HG03439 (cell line): ENCODE data around the gene ADARB2.

Source experiments
- ATAC-seq: cut with Tn5 transposase; IDR thresholded peaks from one replicate; pipeline ENCODE4 v1.9.1; 2021; ENCODE audit warnings: mild to moderate bottlenecking, moderate library complexity; ENCODE audit not compliant: unreplicated experiment

Gene ADARB2

DNA sequence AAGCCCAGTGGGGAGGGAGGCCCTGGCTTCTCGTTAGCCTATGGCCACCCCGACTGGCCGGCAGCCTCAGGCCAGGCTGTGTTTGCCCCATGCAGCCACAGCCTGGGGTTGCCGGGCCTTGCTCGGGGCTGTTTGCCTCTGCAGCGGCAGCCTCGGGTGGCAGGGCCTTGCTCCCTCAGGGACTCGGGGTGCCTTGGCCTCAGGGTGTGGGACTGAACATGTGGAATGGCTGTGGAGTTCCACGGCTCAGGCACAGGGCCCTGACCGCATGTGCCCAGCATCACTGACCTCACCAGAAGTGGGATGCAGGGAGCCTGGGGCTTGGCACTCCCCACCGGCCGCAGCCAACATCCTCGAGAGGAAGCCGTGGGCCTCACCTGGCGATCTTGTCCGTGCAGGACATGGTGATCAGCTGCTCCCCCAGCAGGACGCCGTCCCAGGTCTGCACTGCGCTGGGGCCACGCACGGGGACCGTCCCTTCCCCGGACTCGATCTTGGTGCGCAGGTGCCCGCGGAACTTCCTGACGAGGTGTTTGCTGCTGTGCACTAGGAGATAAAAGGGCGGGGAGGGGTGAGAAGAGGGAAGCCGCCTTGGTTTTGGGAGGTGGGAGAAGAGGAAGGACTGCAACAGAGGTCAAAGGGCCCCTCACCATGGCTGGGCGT lies 520.6 kb downstream of the ADARB2 start:
- no peak for ATAC-seq

GRCh38 chr10:1215862-1216573 lies 521.3 kb downstream of the ADARB2 start:
- no peak for ATAC-seq

GRCh38 chr10:1214882-1215540 lies 522.3 kb downstream of the ADARB2 start:
- ATAC-seq = no peak

- ATAC-seq = no peak
These were observed 523.2 kb downstream of the ADARB2 start for GRCh38 chr10:1214071-1214675.

GRCh38 chr10:1213252-1214070 lies 523.9 kb downstream of the ADARB2 start:
- no peak for ATAC-seq

GRCh38 chr10:1212571-1213141 lies 524.7 kb downstream of the ADARB2 start:
- ATAC-seq = no peak

- no peak for ATAC-seq
These were observed 525.3 kb downstream of the ADARB2 start for GRCh38 chr10:1211844-1212570.

DNA sequence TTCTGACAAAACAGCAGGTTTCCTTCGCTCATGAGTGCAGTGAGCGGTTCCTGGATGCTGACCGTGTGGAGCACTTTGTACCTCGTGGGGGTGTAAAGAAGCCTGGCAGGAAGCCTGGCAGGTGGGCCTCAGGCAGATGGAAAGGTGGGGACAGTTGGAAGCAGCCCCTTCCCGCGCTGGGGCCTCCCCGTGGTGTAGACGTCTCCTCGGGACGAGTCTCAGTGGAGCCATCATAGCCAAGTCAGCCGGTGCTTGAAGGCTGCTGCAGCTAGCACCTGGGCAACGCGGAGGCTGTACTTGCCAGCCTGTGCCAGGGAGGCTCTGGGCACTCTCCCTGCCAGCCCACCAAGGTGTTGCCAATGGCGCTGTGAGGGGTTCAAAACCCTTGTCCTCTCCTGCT lies 526.7 kb downstream of the ADARB2 start:
- ATAC-seq = no peak

DNA sequence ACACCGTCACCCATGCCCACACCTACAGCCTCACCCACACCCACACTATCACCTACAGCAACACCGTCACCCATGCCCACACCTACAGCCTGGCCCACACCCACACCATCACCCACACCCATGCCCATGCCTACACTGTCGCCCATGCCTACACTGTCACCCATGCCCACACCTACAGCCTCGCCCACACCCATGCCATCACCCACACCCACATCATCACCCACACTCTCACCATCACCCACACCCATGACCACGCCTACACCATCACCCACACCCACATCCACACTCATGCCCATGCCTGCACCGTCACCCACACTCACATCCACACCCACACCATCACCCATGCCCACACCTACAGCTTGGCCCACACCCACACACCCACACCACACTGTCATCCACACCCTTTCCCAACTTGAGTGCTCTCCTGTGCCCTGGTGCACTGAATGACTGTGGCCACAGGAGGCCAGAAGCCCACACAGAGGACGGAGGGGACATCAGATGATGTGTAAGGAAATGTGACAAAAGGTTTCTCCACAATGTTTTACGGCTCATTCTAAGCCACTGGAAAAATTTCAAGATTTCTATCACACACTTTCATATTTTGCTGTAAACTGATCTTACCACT lies 527.9 kb downstream of the ADARB2 start:
- no peak for ATAC-seq

DNA sequence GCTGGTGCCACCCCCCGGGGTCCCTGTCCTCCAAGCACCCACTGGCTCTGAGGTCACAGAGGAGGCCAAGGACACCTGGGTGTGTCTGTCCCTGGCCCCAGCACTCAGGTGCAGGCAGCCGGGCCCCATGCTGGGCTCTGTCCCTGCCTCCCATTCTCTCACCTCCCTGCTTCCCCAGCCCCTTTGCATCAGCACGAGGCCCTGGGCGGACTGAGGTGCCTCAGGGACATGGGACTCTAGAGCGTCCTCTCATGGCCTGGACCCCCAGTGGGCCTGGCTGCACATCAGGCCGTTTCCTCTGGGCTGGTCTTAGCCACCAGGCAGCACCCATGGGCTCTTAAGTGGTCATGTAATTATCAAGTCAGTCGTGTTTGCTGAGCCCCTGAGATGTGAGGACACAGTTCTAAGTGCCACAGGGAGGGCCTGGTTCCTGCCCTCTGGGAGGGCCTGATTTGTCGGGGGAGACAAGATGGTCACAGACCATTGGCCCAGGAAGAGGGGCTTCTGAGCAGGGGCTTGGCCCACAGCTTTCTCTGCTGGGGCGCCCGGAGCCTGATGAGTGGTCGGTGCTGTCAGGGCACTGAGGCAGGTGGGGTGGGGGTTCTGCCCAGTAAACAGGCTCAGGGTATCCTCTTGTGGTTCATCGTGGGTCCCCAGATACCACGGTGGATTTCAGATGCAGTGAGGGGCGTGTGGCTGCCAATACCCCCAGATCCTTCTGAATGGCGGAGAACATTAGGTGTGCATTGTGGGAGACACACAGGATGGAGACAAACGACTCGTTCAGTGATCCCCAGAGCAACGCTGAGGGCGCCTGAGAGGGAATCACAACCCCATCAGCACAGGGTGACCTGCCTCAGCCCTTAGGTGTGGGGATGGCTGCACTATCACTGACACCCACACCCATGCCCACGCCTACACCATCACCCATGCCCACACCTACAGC lies 528.7 kb downstream of the ADARB2 start:
- ATAC-seq = no peak

GRCh38 chr10:1206601-1207000 lies 530.7 kb downstream of the ADARB2 start:
- ATAC-seq = no peak

- ATAC-seq = no peak
These were observed 531.2 kb downstream of the ADARB2 start for GRCh38 chr10:1206101-1206500.

DNA sequence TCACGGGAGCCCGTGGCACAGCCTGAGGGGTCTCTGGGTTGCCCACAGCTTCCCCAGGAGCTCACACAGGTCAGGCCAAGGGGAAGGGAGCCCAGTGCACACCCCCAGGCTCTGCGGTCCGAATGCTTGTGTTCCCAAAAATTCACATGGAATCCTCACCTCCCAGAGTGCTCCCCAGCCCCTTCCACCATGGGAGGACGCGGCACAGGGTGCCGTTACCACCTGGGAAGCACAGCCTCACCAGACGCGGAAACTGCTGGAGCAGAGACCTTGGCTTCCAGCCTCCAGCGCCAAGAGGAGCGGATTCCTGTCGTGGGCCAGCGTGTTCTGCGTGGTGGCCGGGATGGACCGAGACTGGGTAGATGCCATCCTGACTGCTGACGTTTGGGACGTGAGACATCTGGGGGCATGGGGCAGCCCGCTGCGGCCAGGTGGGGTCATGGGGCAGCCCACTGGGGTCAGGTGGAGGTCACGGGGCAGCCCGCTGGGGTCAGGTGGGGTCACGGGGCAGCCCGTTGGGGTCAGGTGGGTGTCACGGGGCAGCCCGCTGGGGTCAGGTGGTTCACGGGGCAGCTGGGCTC lies 531.8 kb downstream of the ADARB2 start:
- no peak for ATAC-seq

DNA sequence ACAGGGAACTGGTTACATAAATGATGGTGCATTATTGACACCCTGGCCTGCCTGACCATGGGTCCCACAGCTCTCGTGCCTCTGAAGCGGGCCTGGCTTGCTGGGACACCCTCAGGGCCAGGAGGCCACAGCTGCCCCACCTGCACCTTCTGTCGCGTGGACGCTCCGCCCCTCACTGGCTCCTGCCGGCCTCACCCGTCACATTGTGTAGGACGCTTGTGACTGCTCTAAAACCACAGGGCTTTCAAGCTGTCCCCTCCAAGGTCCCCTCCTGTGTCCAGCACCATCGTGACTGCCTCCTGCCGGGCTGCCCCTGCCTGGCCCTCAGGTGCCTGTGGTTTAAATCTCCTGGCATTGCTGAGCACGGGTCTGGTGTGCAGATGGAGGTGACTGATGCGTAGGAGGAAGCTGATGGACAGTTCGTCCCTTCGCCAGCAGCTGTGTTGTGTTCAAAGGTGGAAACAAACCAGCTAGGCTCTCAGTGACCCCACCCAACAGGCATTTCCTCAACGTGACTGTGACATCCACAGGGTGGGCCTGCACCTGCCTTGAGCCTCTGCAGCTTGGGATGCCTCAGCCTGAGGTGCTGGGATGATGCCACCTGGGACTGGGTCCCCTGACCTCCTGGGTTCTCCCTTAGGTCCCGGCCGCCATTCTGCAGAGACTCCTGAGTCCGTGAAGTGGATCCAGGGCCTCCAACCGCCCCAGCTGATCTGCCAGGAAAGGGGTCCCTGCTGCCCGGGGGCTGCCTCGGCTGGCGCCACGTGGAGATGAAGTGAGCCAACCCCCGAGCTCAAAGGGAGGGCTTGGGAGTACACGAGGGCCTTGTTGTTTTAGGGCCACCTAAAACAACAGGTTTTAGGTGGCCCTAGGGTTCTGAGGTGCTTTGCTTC lies 532.6 kb downstream of the ADARB2 start:
- ATAC-seq = no peak

DNA sequence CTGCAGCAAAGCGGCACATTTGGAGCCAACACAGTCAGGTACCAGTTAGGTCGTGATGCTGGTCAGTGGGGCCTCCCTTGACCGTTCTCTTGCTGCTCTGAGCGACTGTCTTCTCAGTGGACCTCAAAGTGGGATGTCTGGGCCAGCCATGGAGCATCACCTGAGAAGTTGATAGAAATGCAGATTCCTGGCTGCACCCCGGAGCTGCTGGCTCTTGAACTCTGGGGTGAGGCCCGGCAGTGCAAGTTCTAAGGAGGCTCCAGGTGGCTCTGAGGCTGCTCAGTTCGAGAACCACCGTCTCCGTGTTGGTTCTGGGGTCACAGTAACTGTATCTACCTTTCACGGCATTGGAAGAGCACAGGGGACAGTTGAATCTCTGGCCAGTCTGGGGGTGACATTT lies 533.6 kb downstream of the ADARB2 start:
- ATAC-seq = no peak

DNA sequence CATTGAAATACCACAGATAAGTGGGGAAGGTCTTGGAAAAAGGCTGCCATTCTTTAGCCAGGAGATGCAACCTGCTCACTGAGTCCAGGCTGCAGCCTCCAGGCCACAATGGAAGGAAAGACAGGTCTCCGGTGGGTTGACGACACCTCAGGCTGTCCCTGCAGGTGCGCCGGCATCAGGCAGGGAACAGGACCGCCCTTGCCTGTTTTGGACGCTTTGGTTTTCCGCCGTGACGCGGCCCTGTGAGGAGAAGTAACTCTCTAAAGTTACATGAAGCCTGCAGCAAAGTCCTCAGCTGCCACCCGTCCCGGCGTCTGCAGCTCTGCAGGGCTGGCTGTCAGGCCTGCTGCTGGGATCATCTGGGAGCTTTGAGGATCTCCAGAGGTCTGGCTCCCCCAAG lies 534.1 kb downstream of the ADARB2 start:
- ATAC-seq = no peak

DNA sequence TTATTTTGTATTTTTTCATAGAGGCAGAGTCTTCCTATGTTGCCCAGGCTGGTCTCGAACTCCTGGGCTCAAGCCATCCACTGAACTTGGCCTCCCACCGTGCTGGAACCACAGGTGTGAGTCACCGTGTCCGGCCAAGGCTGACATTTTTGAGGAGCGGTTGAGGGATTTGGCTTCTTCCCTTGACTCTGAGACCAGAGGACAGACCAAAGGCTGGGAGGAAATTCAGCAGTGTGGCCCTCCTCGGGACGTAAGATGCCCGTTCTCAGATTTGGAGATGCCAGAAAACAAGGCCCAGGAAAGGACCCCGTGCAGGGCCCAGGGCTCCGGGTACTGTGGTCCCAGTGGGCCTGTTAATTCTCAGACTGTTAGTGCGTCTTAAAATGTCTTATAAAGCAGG lies 535.0 kb downstream of the ADARB2 start:
- ATAC-seq = no peak
